ENCODE results near the gene CDC25C. TPM values are rescaled to one million over a fixed set of nuclear protein-coding genes. Genes with fewer than 3 reads are reported as not detected.

CDC25C gene
- polyA plus RNA-seq, 1 of the 3 experiments (the other 2 are of a cell fraction), result 5.2 TPM

GRCh38 chr5:138257583-138257982, 74.0 kb downstream of the CDC25C start (continued):
- TF ChIP-seq REST (IDR thresholded peaks at IDR 0.05; ENCODE audit: low read depth, low read length) (no peak), CHD2 (IDR thresholded peaks at IDR 0.05; ENCODE audit: low read length, partially characterized antibody) (no peak), SIN3A (IDR thresholded peaks at IDR 0.05; ENCODE audit: borderline replicate concordance, low read depth, low read length) (no peak)
- TF ChIP-seq, protein P1, sequence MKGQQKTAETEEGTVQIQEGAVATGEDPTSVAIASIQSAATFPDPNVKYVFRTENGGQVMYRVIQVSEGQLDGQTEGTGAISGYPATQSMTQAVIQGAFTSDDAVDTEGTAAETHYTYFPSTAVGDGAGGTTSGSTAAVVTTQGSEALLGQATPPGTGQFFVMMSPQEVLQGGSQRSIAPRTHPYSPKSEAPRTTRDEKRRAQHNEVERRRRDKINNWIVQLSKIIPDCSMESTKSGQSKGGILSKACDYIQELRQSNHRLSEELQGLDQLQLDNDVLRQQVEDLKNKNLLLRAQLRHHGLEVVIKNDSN (IDR thresholded peaks at IDR 0.05; ENCODE audit: borderline replicate concordance, low read depth), result no peak

DNA sequence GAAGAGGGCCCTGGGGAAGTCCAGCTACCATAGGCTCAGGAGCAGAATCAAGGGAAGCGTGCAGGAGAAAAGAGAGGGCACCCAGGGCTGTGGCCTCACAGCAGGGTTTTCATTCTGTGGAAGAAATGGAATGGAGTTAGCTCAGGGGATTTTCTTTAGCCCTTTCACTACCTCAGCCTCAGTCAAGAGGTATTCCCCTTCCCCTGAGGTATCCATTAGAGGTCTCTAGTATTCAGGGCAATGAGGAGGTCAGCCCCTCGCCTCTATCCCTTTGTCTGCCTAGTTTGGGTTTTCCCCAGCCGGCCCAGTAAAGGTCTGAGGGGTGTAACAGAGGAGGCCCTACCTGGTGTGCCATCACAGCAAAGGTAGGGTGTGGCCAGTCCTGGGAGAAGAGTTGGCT, 78.7 kb downstream of the CDC25C start:
- no peak overlapping the region for H2AFZ ChIP-seq (ENCODE audit: low read depth)
- H3F3A ChIP-seq (replicated peaks; ENCODE audit: insufficient read depth), result no peaks in the 10 kb centered on the region
- no peaks in the 10 kb centered on the region for H3K79me2 ChIP-seq (ENCODE audit: insufficient read depth)
- no peaks in the 10 kb centered on the region for H4K20me1 ChIP-seq (ENCODE audit: insufficient read depth)
- H3K27ac ChIP-seq (ENCODE audit: low read depth in 2 of 2, low read length in 1 of 2), result no peak overlapping the region
- no peaks in the 10 kb centered on the region for H3K36me3 ChIP-seq (replicated peaks in 1 of 2; ENCODE audit: control insufficient read depth in 1 of 2, insufficient read depth in 2 of 2, low read length in 1 of 2)
- no peaks in the 10 kb centered on the region for H3K4me1 ChIP-seq (ENCODE audit: control insufficient read depth in 1 of 2, insufficient read depth in 2 of 2, low read depth in 1 of 2, low read length in 1 of 2)
- H3K27me3 ChIP-seq (ENCODE audit: insufficient read depth), result no peaks in the 10 kb centered on the region; the same call in 1 of the 2 replicates
- H3K9me3 ChIP-seq, result no peaks in the 10 kb centered on the region
- H3K9me2 ChIP-seq, result no peaks in the 10 kb centered on the region
- POLR2A ChIA-PET, result no interaction called here
- no peak overlapping the region for H3K4me2 ChIP-seq
- 43% methylated on average over 3 of the region's 3 CpGs for WGBS (ENCODE audit: low lambda C conversion rate)
- CTCF ChIA-PET, result interaction anchor here (1.1 to 1.3 kb wide), 2 partner anchors 30 kb away, joined by 3 to 4 read pairs; no protein-coding TSS in a partner anchor
- no peak for DNase-seq
- no peak overlapping the region for H3K9ac ChIP-seq
- H3K4me3 ChIP-seq (ENCODE audit: low read depth in 2 of 2, low read length in 1 of 2), result no peak overlapping the region
- no peak for TF ChIP-seq NFIC (IDR thresholded peaks at IDR 0.05; ENCODE audit: borderline replicate concordance)
- TF ChIP-seq TCF12 (IDR thresholded peaks at IDR 0.05), result no peak
- no peak for TF ChIP-seq GABPA (IDR thresholded peaks at IDR 0.05; ENCODE audit: low read depth)
- TF ChIP-seq POLR2AphosphoS5 (IDR thresholded peaks at IDR 0.05; ENCODE audit: low read depth, low read length), result no peak
- TF ChIP-seq FOXM1 (IDR thresholded peaks at IDR 0.05; ENCODE audit: low read depth), result no peak
- TF ChIP-seq TAF1 (IDR thresholded peaks at IDR 0.05; ENCODE audit: borderline replicate concordance, low read depth, low read length), result no peak
- TF ChIP-seq, protein P1 (IDR thresholded peaks at IDR 0.05; ENCODE audit: borderline replicate concordance, low read depth), result no peak
- TF ChIP-seq GATA2 (CRISPR knock-in tag; IDR thresholded peaks at IDR 0.05), result no peak
- no peak for TF ChIP-seq MEF2A (IDR thresholded peaks at IDR 0.05; ENCODE audit: borderline replicate concordance, low read depth)
- no peak for TF ChIP-seq MXI1 (IDR thresholded peaks at IDR 0.05; ENCODE audit: low read depth, low read length)
- no peak for TF ChIP-seq REST (IDR thresholded peaks at IDR 0.05; ENCODE audit: low read depth, low read length)
- TF ChIP-seq ZBTB33 (IDR thresholded peaks at IDR 0.05; ENCODE audit: borderline replicate concordance, low read depth), result no peak
- no peak for TF ChIP-seq YY1 (IDR thresholded peaks at IDR 0.05; ENCODE audit: low read depth)
- no peak for TF ChIP-seq TEAD4 (IDR thresholded peaks at IDR 0.05; ENCODE audit: borderline replicate concordance, insufficient read depth)
- TF ChIP-seq USF2 (IDR thresholded peaks at IDR 0.05; ENCODE audit: borderline replicate concordance, low read depth, low read length), result no peak
- TF ChIP-seq RAD21 (IDR thresholded peaks at IDR 0.05; ENCODE audit: low read length), result no peak

Measured in SK-N-SH (cell line).